Vagina (tissue), 2 donors: ENCODE measurements around the gene PSMC2. TPM values are rescaled to one million over a fixed set of nuclear protein-coding genes. Genes with fewer than 3 reads are reported as not detected.

Experiments used
- DNase-seq, 2 donors: peaks; one replicate each; pipeline ENCODE4 v3.0.0-alpha.2; 2017; ENCODE audit errors: extremely low spot score in 2 of 2
- H3K27ac ChIP-seq: fragments of 200-600 bp; sonication (generic); one replicate; pipeline ENCODE4 v1.5.1; 2019
- H3K27me3 ChIP-seq: fragments of 200-600 bp; sonication (generic); one replicate; pipeline ENCODE4 v1.5.1; 2019
- H3K36me3 ChIP-seq, 2 donors: fragments of 200-600 bp; sonication (generic); one replicate each; pipeline ENCODE4 v1.5.1; 2017 to 2019
- H3K4me1 ChIP-seq: fragments of 200-600 bp; sonication (generic); one replicate; pipeline ENCODE4 v1.5.1; 2019
- H3K4me3 ChIP-seq, 2 donors: fragments of 200-600 bp; sonication (generic); 1 replicate in 1 of 2; 2 replicates in 1 of 2; pipeline ENCODE4 v1.5.1; 2016 to 2019
- H3K9me3 ChIP-seq: fragments of 200-600 bp; sonication (generic); one replicate; pipeline ENCODE4 v1.5.1; 2019
- CTCF ChIP-seq, 3 experiments: fragments of 450-650 bp in 2 of 3; fragments of 200-600 bp in 1 of 3; sonication (generic) in 1 of 3; IDR thresholded peaks; one replicate each; pipeline ENCODE4 v1.5.1; 2017 to 2019; ENCODE audit warnings: antibody characterized with exemption in 3 of 3, mild to moderate bottlenecking in 2 of 3, moderate library complexity in 2 of 3
- POLR2A ChIP-seq, 2 donors: fragments of 450-650 bp; IDR thresholded peaks; one replicate each; pipeline ENCODE4 v1.6.1; 2017; ENCODE audit warnings: antibody characterized with exemption in 2 of 2, mild to moderate bottlenecking in 2 of 2, moderate library complexity in 2 of 2
- POLR2AphosphoS5 ChIP-seq, 2 donors: sonication (generic); formaldehyde crosslinking; IDR thresholded peaks; one replicate each; pipeline ENCODE4 v1.9.0; 2017; ENCODE audit warnings: antibody characterized with exemption in 2 of 2, mild to moderate bottlenecking in 2 of 2, low read depth in 1 of 2; ENCODE audit not compliant: insufficient read depth in 1 of 2
- intact Hi-C: fragments of 100-400 bp; cut with DNase I; formaldehyde crosslinking; loops from one replicate; pipeline ENCODE4 v1.15.1; 2023
- total RNA-seq: library from RNA; depleted of rRNA; stranded (reverse); fragments of >200 nt; gene quantifications from one replicate; pipeline ENCODE4 v1.2.3, GENCODE V29; 2016

Gene PSMC2
- total RNA-seq, 1 donor from 2014 or later, result 63.3 TPM

- Histone ChIP-seq H3K36me3 (no peaks in the 10 kb centered on the region), H3K9me3 (no peaks in the 10 kb centered on the region), H3K27me3 (no peaks in the 10 kb centered on the region), H3K27ac (no peak overlapping the region), H3K4me3 (no peak overlapping the region), H3K4me1 (no peaks in the 10 kb centered on the region)
- DNase-seq, result no peak
- TF ChIP-seq POLR2AphosphoS5 (IDR thresholded peaks at IDR 0.05; ENCODE audit: insufficient read depth in 1 of 2, low read depth in 1 of 2) (no peak), POLR2A (IDR thresholded peaks at IDR 0.05) (no peak), CTCF (IDR thresholded peaks at IDR 0.05) (no peak)
- intact Hi-C loops, result no loop called here
Measured at GRCh38 chr7:103387242-103387641, 39.8 kb downstream of the PSMC2 start.

DNA sequence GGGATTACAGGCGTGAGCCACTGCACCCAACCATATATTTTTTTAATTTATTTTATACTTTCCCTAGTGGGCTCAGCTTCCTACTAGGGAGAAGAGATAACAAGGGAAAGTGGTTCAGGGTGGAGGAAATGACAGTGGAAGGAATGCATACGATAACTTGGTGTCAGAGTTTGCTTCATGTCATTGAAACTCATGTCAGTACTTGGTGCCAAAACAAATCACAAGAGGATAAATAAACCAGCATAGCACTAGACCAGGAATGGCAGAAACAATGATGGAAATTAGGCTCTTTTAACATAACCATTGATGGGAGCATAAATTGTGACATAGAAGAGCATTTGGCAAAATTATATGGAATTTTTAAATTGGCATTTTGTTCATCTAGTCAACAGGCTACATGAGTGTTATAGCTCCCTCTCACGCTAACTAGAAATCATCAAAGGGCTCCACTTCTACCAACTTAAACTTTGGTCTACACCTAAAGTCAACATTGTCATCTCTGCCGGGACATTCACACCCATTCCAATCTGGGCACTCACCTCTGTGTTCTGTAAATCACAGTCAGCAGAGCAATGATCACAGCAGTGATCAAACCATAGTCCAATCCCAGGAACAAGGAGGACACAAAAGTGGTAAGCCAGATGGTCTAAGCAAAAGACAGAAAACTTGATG, 41.2 kb downstream of the PSMC2 start:
- H3K36me3 ChIP-seq, result no peaks in the 10 kb centered on the region
- no peaks in the 10 kb centered on the region for H3K27me3 ChIP-seq
- H3K4me3 ChIP-seq, result no peak overlapping the region
- intact Hi-C loops, result no loop called here
- no peak for TF ChIP-seq POLR2A (IDR thresholded peaks at IDR 0.05)
- TF ChIP-seq CTCF (IDR thresholded peaks at IDR 0.05), result no peak
- no peak for TF ChIP-seq POLR2AphosphoS5 (IDR thresholded peaks at IDR 0.05; ENCODE audit: insufficient read depth in 1 of 2, low read depth in 1 of 2)
- no peaks in the 10 kb centered on the region for H3K4me1 ChIP-seq
- DNase-seq, result no peak
- H3K27ac ChIP-seq, result no peak overlapping the region
- no peaks in the 10 kb centered on the region for H3K9me3 ChIP-seq

GRCh38 chr7:103389263-103389662, 41.8 kb downstream of the PSMC2 start:
- no peaks in the 10 kb centered on the region for H3K36me3 ChIP-seq
- no peak for DNase-seq
- no peaks in the 10 kb centered on the region for H3K9me3 ChIP-seq
- intact Hi-C loops, result no loop called here
- H3K27ac ChIP-seq, result no peak overlapping the region
- no peak overlapping the region for H3K4me3 ChIP-seq
- no peaks in the 10 kb centered on the region for H3K27me3 ChIP-seq
- TF ChIP-seq POLR2A (IDR thresholded peaks at IDR 0.05) (no peak), POLR2AphosphoS5 (IDR thresholded peaks at IDR 0.05; ENCODE audit: insufficient read depth in 1 of 2, low read depth in 1 of 2) (no peak), CTCF (IDR thresholded peaks at IDR 0.05) (no peak)
- no peaks in the 10 kb centered on the region for H3K4me1 ChIP-seq

GRCh38 chr7:103391150-103391549, 43.7 kb downstream of the PSMC2 start:
- Histone ChIP-seq H3K27me3 (no peaks in the 10 kb centered on the region), H3K9me3 (no peaks in the 10 kb centered on the region), H3K36me3 (no peaks in the 10 kb centered on the region), H3K4me3 (no peak overlapping the region), H3K27ac (no peak overlapping the region), H3K4me1 (no peaks in the 10 kb centered on the region)
- DNase-seq, result no peak
- intact Hi-C loops, result no loop called here
- TF ChIP-seq POLR2AphosphoS5 (IDR thresholded peaks at IDR 0.05; ENCODE audit: insufficient read depth in 1 of 2, low read depth in 1 of 2), result no peak
- TF ChIP-seq CTCF (IDR thresholded peaks at IDR 0.05), result no peak
- TF ChIP-seq POLR2A (IDR thresholded peaks at IDR 0.05), result no peak

- Histone ChIP-seq H3K4me3 (no peak overlapping the region), H3K4me1 (no peaks in the 10 kb centered on the region), H3K27me3 (no peaks in the 10 kb centered on the region), H3K9me3 (no peaks in the 10 kb centered on the region), H3K27ac (no peak overlapping the region), H3K36me3 (no peaks in the 10 kb centered on the region)
- TF ChIP-seq POLR2AphosphoS5 (IDR thresholded peaks at IDR 0.05; ENCODE audit: insufficient read depth in 1 of 2, low read depth in 1 of 2) (no peak), POLR2A (IDR thresholded peaks at IDR 0.05) (no peak)
- no peak for DNase-seq
- intact Hi-C loops, result no loop called here
Measured at GRCh38 chr7:103391976-103392375, 44.5 kb downstream of the PSMC2 start.
